ENCODE results near the gene JHY. TPM values are rescaled to one million over a fixed set of nuclear protein-coding genes. Genes with fewer than 3 reads are reported as not detected.

Gene JHY
- total RNA-seq, 1 experiment from 2014 or later = 0.34 TPM

- ChIA-PET POLR2A (no interaction called here), CTCF (interaction anchor here (0.5 to 0.6 kb wide), 2 partner anchors 14 to 76 kb away, joined by 4 to 7 read pairs; no protein-coding TSS in a partner anchor)
- BruUV-seq (replicated peaks) = no TSS peak
- peaks cover 20% of the 10 kb centered on the region for H3K27me3 Mint-ChIP-seq (ENCODE audit: insufficient read depth, unreplicated experiment)
- H3K27ac Mint-ChIP-seq (ENCODE audit: unreplicated experiment) = no peak overlapping the region
- H3K4me1 ChIP-seq = no peaks in the 10 kb centered on the region
- no peak for DNase-seq
- TF ChIP-seq CTCF (IDR thresholded peaks at IDR 0.05; ENCODE audit: insufficient read depth in 1 of 2, low read depth in 1 of 2, low read length in 1 of 2, severe bottlenecking in 1 of 2, unreplicated experiment in 1 of 2) = no peak
- H3K9me3 ChIP-seq = no peaks in the 10 kb centered on the region
- no peaks in the 10 kb centered on the region for H3K36me3 Mint-ChIP-seq (ENCODE audit: insufficient read depth, unreplicated experiment)
- no peaks in the 10 kb centered on the region for H3K9me3 Mint-ChIP-seq (ENCODE audit: unreplicated experiment)
- H3K36me3 ChIP-seq (ENCODE audit: control insufficient read depth, insufficient read depth, low read length) = no peaks in the 10 kb centered on the region
- H3K27me3 ChIP-seq (replicated peaks; ENCODE audit: control insufficient read depth, insufficient read depth, low read length) = 0 out of 2 replicates have a peak, but pooled peaks cover 1% of the 10 kb centered on the region
- no peak overlapping the region for H3K4me3 ChIP-seq (ENCODE audit: low read depth, low read length)
- H3K4me1 Mint-ChIP-seq (ENCODE audit: low read depth, unreplicated experiment) = no peaks in the 10 kb centered on the region
- intact Hi-C loops (cut with micrococcal nuclease; ENCODE audit: unreplicated experiment) = no loop called here
- no peak overlapping the region for H3K4me3 Mint-ChIP-seq (ENCODE audit: unreplicated experiment)
Observed at GRCh38 chr11:122933416-122933815, 50.9 kb downstream of the JHY start.

GRCh38 chr11:122937983-122938382 lies 55.4 kb downstream of the JHY start:
- BruUV-seq (replicated peaks) = no TSS peak
- no peaks in the 10 kb centered on the region for H3K9me3 Mint-ChIP-seq (ENCODE audit: unreplicated experiment)
- H3K9me3 ChIP-seq = no peaks in the 10 kb centered on the region; the same call in 1 of the 2 replicates
- DNase-seq = no peak
- H3K27me3 ChIP-seq (replicated peaks; ENCODE audit: control insufficient read depth, insufficient read depth, low read length) = peaks cover 3% of the 10 kb centered on the region; the same call in 1 of the 2 replicates
- H3K36me3 ChIP-seq (ENCODE audit: control insufficient read depth, insufficient read depth, low read length) = no peaks in the 10 kb centered on the region
- H3K4me1 ChIP-seq = no peaks in the 10 kb centered on the region
- no peak overlapping the region for H3K27ac Mint-ChIP-seq (ENCODE audit: unreplicated experiment)
- H3K36me3 Mint-ChIP-seq (ENCODE audit: insufficient read depth, unreplicated experiment) = no peaks in the 10 kb centered on the region
- intact Hi-C loops (cut with micrococcal nuclease; ENCODE audit: unreplicated experiment) = no loop called here
- ChIA-PET CTCF (interaction anchor here (0.5 kb wide), 1 partner anchor 20 kb away, joined by 3 read pairs; no protein-coding TSS in a partner anchor), POLR2A (no interaction called here)
- H3K27me3 Mint-ChIP-seq (ENCODE audit: insufficient read depth, unreplicated experiment) = peaks cover 15% of the 10 kb centered on the region
- H3K4me1 Mint-ChIP-seq (ENCODE audit: low read depth, unreplicated experiment) = no peaks in the 10 kb centered on the region
- no peak overlapping the region for H3K4me3 Mint-ChIP-seq (ENCODE audit: unreplicated experiment)
- no peak overlapping the region for H3K4me3 ChIP-seq (ENCODE audit: low read depth, low read length)
- no peak for TF ChIP-seq CTCF (IDR thresholded peaks at IDR 0.05; ENCODE audit: insufficient read depth in 1 of 2, low read depth in 1 of 2, low read length in 1 of 2, severe bottlenecking in 1 of 2, unreplicated experiment in 1 of 2)

GRCh38 chr11:122938557-122938956 lies 56.0 kb downstream of the JHY start:
- intact Hi-C loops (cut with micrococcal nuclease; ENCODE audit: unreplicated experiment) = no loop called here
- H3K9me3 ChIP-seq = no peaks in the 10 kb centered on the region; the same call in 1 of the 2 replicates
- H3K36me3 ChIP-seq (ENCODE audit: control insufficient read depth, insufficient read depth, low read length) = no peaks in the 10 kb centered on the region
- Mint-ChIP-seq H3K4me1 (ENCODE audit: low read depth, unreplicated experiment) (no peaks in the 10 kb centered on the region), H3K27ac (ENCODE audit: unreplicated experiment) (no peak overlapping the region), H3K27me3 (ENCODE audit: insufficient read depth, unreplicated experiment) (peaks cover 15% of the 10 kb centered on the region), H3K4me3 (ENCODE audit: unreplicated experiment) (no peak overlapping the region), H3K9me3 (ENCODE audit: unreplicated experiment) (no peaks in the 10 kb centered on the region), H3K36me3 (ENCODE audit: insufficient read depth, unreplicated experiment) (no peaks in the 10 kb centered on the region)
- BruUV-seq (replicated peaks) = no TSS peak
- H3K27me3 ChIP-seq (replicated peaks; ENCODE audit: control insufficient read depth, insufficient read depth, low read length) = peaks cover 3% of the 10 kb centered on the region; the same call in 1 of the 2 replicates
- POLR2A ChIA-PET = no interaction called here
- H3K4me3 ChIP-seq (ENCODE audit: low read depth, low read length) = no peak overlapping the region
- no peak for DNase-seq
- TF ChIP-seq CTCF (IDR thresholded peaks at IDR 0.05; ENCODE audit: insufficient read depth in 1 of 2, low read depth in 1 of 2, low read length in 1 of 2, severe bottlenecking in 1 of 2, unreplicated experiment in 1 of 2) = no peak
- H3K4me1 ChIP-seq = no peaks in the 10 kb centered on the region
- CTCF ChIA-PET = interaction anchor here (0.5 kb wide), 1 partner anchor 19 kb away, joined by 3 read pairs; no protein-coding TSS in a partner anchor

All from Caco-2 (cell line).